NCI-H82 treated with DMSO at 0.1 percent for 48 hours (cell line): Measurements from ENCODE around the gene ECI2.

Source experiments
- DNase-seq: peaks from one replicate; lab custom pipeline; 2025; ENCODE audit not compliant: unreplicated experiment; lab: John Stamatoyannopoulos, UW

ECI2 gene, protein sequence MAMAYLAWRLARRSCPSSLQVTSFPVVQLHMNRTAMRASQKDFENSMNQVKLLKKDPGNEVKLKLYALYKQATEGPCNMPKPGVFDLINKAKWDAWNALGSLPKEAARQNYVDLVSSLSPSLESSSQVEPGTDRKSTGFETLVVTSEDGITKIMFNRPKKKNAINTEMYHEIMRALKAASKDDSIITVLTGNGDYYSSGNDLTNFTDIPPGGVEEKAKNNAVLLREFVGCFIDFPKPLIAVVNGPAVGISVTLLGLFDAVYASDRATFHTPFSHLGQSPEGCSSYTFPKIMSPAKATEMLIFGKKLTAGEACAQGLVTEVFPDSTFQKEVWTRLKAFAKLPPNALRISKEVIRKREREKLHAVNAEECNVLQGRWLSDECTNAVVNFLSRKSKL

DNA sequence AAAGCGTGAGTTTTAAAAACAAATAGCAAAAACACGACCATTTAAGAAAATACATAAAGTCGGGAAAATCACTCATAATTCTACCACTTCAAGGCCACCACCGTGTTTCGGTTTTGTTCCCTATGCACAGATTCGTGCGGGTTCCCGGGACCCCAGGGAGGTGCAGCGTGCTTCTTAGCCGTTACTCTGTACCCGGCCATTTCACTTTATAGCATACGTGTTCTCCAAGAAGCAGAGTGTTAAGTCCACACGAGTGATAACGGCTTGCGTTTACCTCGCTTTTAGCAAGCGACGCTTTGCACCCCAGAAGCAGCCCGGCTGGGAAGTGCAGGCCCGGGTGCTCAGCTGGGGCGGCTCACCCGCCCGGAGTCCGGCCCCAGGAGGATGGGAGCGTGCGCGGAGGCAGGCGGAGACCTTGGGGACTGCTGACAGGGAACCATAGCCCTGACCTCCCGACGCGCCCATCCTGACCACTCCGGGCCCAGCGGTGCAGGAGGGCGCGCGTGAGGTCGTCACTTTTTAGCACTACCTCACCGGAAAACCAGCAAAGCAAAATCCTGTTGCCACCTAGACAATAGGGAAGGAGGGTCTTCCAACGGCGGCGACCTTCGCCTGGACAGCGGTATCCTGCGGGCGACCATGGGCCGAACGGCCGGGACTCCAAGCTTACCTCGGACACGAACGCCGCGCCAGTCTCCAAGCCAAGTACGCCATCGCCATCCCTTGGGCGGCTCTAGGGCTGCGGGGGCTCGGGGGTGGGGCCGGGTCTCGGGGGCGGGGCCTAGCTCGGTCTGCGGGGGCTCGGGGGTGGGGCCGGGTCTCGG is at the start of gene ECI2:
Gene ECI2 (minus strand): TSS at position 735 of the 824 bp plus-strand sequence. CDS start 15 bp downstream, at position 720.
- DNase-seq = peak; percentile 88

DNA sequence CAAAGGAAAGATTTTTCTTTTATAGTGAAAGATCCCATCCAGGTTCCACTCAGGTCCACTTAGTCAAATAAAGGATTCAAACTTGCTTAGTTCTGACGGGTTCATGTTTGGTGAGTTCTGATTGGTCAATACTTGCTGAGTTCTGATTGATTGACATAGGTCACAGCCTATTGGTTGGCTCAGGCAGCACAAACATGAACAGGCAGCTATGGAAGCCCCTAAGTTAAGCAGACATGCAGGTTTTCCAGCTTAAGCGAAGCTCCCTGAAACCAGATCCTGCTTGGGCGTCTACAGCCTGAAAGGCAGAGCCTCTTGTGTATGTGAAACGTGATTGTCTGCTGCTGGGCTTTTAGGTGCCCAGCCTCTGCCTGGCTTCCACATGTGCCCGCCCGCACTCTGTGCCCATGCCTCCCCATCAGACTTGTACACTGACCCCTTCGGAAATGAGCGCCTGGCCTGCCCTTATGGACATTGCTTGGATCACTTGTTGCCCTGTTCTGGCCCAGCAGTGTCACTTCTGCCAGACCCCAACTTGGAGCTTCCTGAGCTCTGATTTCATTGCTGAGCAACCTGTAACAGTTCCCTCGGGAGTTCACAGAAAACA is 45.4 kb upstream of the ECI2 start:
- DNase-seq = no peak

- no peak for DNase-seq
These were observed 44.7 kb upstream of the ECI2 start for GRCh38 chr6:4179960-4180651.

- no peak for DNase-seq
These were observed 43.5 kb upstream of the ECI2 start for GRCh38 chr6:4178737-4179333.

GRCh38 chr6:4176907-4177306 is 41.5 kb upstream of the ECI2 start:
- DNase-seq = no peak

- DNase-seq = no peak
These were observed 38.7 kb upstream of the ECI2 start for GRCh38 chr6:4174042-4174441.

GRCh38 chr6:4172368-4172767 is 37.0 kb upstream of the ECI2 start:
- DNase-seq = no peak

DNA sequence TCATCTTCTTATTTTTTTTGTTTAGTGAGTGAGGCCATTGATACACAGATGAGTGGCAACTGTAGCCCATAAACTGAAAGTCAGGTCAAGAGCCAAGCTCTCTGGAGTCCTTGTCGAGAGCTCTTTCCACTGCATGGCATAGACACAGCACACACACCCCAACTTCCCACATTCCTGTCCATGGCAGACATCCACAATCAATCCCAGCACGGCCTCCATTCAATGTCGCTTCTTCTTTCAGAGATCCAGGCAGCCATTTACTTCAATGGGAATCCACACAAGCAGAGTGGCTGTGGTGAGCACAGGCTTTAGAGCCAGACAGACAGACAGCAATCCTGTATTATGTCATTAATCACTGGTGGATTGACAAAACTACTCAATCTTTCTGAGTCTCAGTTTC is 34.9 kb upstream of the ECI2 start:
- DNase-seq = no peak

DNA sequence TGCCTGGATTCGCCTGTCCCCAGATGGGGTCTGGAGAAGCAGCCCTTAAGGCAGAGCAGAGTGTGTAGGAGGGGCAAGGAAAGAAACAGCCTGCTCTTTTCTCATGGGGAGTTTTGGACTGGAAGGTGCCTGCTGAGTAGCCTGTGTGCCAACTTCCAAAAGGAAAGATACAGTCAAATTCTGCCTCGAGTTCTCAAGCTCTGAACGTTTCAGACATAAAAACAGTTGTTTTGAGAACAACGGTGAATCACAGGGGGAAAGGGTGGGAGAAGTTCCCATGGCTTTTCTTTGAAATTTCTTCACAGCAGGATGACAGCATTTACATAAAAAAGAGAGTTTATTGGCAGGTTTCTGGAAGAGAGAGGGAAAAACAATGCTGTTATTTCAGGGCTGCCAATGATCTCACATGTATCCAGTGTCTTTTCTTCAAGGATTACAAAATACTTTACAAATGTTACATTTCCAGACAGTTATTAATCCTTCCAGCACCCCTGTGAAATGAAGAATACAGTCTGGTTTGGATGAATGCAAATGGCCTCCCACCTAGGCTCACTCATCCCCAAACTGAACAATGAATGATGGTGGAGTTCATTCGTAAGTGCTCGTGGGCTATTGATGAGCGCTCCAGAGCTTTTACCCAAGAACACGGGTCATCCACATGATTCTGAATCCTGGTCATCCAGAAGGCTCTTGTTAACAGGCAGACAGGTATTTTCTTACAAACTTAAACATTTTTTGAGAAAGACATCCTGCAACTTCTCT is 33.8 kb upstream of the ECI2 start:
- no peak for DNase-seq

- DNase-seq = no peak
These were observed 32.5 kb upstream of the ECI2 start for GRCh38 chr6:4167833-4168232.

- DNase-seq = no peak
These were observed 31.7 kb upstream of the ECI2 start for GRCh38 chr6:4167123-4167522.

GRCh38 chr6:4164456-4164855 is 29.1 kb upstream of the ECI2 start:
- no peak for DNase-seq

DNA sequence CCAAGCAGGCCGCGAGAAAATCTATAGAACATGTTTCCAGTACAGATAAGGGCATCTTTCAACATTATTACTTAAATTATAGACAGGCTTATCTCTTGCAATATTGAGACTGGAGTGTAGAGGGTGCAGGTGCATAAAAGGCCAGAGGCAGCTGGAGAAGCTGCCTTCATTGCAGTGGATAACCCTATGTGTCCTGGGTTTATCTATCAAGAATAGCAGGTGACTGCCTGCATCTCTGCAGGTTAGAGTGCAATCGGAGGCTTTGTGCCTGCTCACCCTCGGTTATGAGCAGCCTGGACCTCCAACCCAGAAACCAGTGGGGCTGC is 28.7 kb upstream of the ECI2 start:
- no peak for DNase-seq

- DNase-seq = no peak
These were observed 28.2 kb upstream of the ECI2 start for GRCh38 chr6:4163408-4164116.

DNA sequence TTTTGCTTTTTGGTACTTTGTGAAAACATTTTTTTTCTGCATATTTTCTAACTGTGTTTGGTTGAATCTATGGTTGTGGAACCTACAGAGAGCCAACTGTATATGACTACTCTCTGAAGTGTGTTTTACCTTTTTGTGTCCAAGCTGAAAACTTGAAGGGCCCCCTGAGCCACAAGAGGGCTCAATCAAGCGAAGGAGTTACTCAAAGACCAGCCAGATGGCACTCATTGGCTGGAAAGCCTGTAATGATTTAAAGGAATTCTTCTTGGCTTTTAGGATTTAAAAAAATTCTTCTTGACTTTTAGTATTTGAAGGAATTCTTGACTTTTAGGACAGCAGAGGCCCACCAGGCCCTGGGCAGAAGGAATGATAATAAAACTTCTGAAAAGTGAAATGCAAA is 27.0 kb upstream of the ECI2 start:
- DNase-seq = no peak

GRCh38 chr6:4159491-4159890 is 24.1 kb upstream of the ECI2 start:
- DNase-seq = no peak

DNA sequence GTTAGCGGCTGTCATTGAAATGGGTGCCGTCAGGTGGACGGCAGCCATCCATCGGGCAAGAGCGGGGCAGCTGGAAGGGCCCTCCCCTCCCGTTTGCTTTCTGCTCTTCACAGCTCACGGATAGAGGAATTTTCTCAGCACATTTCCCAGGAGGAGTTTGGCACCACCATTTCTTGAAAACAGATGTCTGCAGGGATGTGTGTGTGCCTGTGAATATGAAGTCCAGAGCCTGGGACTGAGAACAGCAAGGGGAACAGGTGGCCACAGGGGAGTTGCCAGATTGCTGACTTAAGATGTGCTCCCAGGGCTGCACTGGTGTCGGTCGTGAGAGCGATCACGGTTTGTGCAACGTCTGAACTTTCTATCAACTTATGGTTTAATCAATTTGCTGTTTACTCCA is 22.1 kb upstream of the ECI2 start:
- peak; percentile 20 for DNase-seq

DNA sequence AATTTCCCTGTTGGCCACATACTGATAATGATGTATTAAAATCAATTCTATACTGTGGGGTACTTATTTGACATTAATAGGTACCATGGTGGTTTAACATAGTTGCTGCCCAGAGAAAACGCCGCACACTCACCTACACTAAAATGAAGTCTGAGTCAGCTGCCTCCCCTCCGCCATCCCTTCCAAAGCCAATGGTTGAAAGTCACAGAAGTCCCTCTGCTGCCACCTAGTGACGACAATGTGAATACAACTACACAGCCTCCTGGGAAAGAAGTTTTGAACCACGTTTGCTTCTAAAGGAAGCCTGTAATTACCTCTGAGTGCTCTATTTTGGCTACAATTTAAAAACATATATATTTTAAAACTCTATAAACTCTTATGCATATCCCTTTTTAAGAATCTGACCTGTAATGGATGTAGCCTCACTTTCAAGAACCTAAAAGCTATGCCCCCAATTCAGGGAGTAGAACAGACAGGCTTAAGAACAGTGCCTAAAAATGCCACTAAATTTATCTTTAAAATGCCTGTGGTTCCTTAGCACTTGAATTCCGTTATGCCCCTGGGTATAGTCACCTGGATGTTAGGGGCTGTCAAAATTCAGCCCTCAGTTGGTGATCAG is 20.6 kb upstream of the ECI2 start:
- DNase-seq = peak; percentile 68

GRCh38 chr6:4153514-4153985 is 18.2 kb upstream of the ECI2 start:
- no peak for DNase-seq
